ENCODE data around the gene SPATA45.
A peak's percentile ranks its signal among the peaks of the same experiment; 100 is the strongest.

The SPATA45 gene

DNA sequence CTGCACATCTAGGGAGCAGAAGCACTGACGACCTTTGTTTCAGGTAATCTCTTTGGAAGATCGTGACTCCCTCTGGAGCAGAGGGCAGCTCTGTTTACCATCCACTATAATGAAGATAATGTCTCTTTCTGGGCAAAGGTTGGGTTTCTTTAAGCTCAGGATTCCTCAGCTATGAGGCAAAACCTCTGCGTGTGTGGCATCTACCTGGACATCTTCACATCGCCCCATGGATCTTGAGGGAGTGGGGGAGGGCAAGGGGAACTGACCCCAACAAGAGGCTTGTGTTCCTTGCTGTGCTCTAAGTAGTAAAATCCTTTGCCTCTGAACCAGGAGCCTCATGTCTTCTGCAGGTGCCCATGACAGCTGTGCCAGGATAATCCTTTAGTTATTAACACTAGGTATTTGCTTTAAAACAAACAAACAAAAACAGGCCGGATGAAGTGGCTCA is 19.6 kb downstream of the SPATA45 start:
- no peak for DNase-seq

DNA sequence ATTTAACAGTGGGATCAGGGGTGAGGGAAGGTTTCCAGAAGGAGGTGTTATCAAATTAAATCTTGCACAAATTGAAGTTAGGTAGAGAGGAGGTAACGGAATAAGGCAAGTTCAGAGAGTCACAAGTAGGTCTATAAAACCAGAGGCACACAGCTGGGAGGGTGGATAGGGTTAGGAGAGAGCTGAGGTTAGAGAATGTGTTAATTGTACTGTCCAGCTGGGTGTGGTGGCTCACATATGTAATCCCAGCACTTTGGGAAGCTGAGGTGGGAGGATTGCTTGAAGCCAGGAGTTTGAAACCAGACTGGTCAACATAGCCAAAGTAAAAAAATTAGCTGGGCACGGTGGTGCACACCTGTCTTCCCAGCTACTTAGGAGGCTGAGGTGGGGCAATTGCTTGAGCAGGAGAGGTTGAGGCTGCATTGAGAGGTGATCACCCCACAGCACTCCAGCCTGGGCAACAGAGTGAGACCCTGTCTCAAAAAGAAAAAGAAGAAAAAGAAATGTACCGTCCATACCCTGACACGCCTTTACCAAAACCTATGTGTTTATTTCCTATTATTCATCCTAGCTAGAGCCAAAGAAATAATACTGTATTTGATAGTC is 20.2 kb downstream of the SPATA45 start:
- no peak for DNase-seq

DNA sequence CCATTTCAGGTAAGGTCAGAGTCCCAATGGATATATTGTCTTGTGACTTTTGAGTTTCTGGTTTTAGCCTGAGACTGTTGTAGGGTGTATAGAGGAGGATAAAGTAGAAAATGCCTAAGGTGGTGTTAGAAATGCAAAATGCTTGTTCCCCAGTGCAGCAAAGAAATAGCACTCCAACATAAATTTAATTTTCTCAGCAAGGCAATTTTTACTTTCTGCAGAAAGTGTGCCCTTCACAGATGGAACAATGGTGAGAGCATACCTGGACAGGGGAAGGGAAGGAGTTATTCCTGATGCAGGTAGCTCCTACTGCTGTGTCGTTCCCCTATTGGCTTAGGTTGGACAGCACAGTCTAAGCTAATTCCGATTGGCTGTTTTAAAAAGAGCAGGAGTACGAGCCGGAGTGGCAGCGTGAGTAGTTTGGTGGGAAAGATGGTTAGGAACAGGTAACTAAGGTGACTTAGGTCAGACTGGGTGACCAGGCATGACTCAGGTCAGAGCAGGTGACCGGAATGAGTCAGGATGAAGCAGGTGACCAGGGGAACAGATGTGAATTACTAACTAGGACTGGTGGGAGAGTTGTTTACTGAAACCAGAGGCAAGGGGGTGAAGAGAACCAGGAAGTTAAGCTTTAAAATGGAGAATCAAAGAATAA is 21.5 kb downstream of the SPATA45 start:
- no peak for DNase-seq

DNA sequence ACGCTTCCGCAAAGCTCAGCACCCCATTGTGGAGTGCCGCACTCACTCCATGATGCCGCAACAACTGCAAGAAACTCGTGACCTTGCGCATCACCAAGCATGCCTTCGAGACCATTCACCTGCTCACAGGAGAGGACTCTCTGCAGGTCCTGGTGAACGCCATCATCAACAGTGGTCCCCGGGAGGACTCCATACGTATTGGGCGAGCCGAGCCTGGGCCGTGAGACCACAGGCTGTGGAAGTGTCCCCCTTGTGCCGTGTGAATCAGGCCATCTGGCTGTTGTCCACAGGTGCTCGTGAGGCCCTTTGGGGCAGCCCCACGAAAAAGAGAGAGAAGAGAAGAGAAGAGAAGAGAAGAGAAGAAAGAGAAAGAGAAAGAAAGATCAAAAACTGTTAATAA is 23.2 kb downstream of the SPATA45 start:
- no peak for DNase-seq

DNA sequence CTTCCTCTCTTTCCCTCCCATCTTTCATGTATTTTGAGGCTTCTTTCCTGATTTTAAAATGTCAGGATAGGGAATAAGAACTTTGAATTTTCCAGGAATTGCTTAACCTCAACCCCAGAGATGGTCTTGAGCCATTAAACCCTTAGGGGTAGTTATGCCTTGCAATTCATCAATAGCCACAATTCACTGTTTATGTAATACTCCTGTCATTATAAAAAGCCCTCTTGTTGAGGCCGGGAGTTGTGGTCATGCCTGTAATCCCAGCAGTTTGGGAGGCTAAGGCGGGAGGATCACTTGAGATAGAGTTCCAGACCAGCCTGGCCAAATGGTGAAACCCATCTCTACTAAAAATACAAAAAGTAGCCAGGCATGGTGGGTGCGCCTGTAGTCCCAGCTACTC is 24.5 kb downstream of the SPATA45 start:
- no peak for DNase-seq

DNA sequence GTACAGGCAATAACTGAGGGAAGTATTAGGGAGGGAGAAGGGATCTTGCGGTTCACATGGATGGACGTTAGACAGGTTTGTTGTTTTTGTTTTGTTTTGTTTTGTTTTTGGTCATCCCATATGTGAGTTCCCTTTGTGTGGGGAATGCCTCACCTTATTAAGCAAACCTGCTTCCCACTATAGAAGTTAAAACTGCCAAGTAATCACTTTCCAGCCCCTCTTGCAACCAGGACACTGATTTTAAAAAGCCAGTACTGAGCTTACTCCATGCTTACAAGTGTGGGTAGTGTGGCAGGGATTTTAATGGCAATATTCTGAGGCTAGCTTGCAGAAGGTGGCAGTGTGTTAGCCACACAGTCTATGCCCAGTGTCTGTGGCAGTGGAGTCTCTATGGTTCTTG is 26.5 kb downstream of the SPATA45 start:
- DNase-seq: no peak

DNA sequence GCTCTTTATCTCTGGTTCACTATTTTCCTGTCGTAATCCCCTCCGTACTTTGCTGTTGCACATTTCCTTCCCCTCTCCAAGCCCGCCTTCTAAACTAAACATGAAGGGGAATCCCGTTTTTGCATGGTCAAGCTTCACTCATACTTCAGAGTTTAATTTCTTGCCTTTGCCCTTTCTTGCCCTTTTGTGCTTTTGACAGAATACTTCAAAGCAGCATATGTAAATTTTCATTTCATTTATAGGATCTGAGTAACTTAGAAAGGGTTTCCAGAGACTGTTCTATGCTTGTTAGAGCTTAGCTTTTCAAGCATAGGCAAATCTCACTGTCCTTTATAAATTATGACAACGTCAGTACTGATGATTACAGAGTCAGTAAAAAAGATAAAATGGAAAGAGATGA is 27.7 kb downstream of the SPATA45 start:
- DNase-seq: no peak

DNA sequence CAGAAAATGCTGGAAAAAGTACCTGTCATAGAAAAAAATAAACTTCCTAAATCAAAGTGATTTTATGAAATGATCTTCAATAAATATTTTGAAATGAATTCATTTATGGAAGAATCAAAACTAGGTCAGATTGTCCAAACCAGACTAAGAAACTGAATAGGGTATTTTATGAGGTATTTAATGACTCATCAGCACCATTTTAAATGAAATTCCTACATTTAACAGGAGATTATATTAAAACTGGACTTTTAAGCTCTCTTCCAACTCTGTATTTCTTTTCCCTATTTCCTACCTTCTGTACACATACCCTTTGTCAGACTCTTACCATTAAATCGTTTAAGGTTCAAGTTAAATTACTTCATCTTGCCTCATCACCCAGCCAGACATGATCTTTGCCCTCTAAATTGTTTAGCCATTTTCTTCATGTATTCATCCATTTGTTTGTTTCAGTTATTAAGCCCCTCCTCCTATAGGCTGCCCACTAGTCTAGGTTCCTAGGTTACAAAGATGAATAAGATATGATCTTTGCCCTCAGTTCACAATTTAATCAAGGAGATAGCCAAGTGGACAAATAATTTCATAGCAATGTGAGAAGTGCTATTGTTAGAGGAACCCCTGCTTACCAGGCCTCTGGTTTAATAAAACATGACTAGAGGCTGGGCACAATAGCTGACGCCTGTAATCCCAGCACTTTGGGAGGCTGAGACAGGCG is 30.7 kb downstream of the SPATA45 start:
- no peak for DNase-seq

DNA sequence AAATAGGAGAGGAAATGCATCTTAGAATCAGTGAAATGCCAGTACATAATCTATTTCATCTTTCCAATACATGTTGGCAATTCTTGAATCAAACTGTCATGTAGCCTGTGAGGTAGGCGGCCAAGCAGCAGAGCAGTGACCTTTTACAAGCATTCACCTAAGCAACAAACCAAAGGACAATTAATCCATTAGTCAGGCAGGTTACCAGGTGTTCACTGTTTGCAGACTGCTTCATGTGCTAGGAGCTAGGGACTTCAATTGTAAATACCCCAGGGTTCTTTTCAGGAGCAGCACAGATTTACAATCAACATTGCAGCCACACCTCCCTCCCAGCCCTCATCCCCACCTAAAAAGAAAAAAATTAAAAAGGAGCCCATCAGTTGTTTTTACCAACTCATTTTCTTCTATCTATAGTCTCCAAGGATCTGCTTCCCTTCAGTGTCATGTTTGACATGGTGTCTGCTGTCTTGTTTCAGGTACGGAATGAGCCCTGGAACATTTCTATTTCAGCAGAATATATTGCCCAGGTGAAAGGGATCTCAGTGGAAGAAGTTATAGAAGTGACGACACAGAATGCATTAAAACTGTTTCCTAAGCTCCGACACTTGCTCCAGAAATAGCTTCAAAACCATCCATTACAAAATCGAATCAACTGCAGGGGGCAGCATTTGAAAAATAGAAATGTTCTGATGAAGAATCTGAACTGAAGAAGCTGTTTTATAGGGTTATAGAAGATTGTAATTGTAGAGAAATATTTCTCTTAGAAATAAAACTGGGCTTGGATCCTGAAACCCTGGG is 32.7 kb downstream of the SPATA45 start:
- DNase-seq: no peak

DNA sequence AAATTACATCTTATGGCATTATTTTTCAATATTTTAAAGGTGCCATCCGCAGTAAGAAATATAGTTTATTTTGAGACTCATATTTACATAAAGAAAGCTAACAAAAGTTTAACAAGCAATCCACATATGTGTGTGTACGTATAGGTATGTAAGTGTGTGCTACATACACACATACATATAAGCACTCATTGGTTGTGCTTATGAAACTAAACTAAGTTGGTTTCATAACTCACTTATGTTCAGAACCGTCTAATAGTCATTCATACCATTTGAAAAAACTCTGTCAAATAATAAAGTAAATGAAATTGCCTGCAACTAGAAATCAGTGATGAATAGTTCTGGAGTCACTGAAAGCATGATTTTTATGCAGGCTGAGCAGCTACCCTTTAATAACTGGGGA is 41.7 kb downstream of the SPATA45 start:
- DNase-seq: no peak

DNA sequence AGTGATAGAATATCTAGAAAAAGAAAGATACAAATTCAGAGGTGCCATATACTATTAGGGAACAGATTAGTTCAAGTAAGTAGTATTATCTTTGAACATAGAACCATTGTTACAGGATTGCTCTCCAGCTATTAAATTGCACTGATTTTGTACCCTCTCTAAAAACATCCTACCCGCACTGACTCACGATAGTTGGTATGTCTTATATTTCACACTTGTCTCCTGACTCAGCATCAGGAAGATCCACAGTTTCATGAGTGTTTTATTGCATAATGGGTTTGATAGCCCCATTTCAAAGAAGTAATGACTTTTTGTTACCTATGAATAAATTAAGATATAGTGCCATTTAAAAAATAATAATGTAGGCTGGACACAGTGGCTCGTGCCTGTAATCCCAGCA is 49.8 kb downstream of the SPATA45 start:
- no peak for DNase-seq

DNA sequence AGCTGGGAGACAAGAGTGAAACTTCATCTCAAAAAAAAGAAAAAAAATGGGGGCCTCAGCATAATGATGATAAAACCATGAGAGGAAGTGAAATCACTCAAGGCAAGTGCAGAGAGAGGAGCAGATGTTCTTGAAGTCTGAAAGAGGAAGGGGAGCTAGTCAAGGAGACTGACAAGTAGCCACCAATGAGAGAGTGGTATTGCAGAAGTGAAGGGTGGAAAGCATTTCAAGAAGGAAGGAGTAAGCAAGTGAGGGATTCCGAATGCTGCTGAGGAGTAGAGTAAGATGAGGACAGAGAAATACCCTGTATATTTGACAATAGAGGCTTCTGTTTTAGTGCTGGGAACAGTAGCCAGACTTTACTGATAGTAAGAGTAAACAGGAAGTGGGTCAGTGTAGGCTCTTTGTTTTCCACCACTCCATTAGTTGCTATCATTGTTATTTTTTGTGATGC is 52.9 kb downstream of the SPATA45 start:
- DNase-seq: no peak

DNA sequence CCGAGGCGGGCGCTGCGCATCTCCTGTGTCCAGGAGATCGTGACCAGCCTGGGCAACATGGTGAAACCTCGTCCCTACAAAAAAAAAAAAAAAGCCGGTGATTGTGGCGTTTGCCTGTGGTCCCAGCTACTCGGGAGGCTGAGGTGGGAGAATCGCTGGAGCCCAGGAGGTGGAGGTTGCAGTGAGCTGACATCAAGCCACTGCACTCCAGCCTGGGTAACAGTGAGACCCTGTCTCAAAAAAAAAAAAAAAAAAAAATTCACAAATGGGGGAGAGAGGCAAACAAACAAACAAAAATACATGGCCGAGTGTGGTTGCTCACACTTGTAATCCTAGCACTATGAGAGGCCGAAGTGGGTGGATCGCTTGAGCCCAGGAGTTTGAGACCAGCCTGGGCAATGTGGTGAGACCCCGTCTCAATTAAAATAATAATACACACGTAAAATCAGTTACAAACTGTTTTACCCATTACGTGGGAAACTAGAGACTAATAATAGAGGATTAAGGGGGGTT is 55.0 kb downstream of the SPATA45 start:
- no peak for DNase-seq

DNA sequence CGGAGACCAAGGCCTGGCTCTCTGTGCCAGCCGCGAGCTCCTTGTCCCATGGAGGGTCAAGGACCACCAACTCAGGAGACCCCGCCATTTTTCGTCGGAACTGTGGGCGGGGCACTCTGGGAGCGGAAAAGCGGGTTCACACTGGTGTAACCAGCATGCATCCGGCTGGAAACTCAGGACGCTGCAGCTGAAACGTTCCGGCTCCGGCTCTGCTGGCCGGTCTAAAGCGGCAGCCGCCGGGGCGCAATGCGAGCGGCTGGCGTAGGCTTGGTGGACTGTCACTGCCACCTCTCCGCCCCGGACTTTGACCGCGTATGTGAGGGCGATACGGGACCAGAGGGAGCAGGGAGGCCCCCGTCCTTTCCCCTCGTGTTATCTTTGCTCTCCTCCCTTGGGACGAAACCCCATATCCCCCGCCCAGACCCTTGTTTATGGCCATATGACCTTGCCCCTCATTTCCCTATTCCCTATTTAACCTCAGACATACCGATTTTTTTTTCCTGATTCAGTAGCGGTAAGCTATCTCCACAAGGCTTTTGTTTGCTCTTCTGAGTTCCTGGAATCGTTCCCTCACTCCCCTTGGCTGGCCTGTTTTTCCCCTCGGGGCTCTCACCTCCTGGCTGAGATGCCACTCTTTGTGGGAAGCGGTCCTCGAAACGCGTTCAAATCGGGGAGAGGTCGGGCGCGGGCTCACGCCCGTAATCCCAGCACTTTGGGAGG is 55.6 kb downstream of the SPATA45 start, which contains the start of the genes NSL1 and TATDN3:
TSS of gene NSL1 (minus strand) at position 102 of the 720 bp plus-strand sequence. CDS start at position 88, 14 bp downstream.
TSS of gene TATDN3 (plus strand) at position 219 of the 720 bp plus-strand sequence. CDS start at position 247, 28 bp downstream.
- DNase-seq: peak; percentile 76

DNA sequence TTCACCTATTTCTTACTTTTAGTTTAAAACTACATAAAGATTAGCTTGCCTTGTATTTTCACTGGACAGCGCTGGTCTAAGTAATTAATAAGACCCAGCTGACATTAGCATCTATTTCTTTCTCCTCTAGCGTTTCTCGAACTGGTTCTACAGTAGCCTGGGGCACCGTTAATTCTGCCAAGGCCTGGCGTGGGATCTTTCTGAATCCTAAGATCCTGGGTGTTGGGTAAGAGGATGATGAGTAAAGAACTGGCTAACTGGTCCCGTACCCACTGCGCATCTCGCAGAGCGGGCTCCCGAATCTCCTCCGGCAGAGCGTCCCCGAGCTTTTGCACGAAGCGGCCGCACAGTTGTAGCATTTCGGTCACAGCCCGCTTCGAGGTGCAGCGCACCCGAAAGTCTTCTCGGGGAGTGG is 56.2 kb downstream of the SPATA45 start:
- DNase-seq: peak; percentile 61

DNA sequence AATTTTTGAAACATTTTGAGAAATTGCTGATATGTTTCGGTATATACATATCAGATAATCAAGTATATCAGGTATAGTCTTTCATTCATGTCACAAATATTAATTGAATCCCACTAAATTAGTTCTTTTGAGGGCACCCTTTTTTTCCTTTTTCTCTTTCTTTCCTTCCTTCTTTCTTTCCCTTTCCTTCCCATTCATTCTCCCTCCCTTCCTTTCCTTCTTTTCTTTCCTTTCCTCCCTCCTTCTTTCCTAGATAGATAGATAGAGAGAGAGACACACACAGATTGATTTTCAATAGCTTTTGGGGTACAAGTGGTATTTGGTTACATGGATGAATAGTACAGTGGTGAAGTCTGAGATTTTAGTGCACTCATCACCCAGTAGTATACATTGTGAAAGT is 61.6 kb downstream of the SPATA45 start:
- no peak for DNase-seq

DNA sequence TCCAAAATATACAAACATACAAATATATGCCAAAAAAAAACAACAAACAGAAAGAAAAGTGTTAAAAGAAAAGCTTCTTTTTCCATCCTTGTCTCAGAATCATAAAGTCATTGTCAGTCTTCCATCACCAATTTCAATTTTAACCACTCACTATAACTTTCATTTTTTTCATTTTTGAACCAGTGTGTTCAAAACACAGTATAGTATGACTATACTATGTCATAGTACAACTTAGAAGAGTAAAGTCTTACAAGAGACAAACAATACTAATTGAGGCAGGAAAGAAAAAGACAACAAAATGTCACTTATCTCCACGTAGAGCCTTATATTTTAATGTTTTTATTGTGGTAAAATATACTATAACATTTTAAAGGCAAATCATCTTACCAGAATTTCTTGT is 63.5 kb downstream of the SPATA45 start:
- DNase-seq: no peak

DNA sequence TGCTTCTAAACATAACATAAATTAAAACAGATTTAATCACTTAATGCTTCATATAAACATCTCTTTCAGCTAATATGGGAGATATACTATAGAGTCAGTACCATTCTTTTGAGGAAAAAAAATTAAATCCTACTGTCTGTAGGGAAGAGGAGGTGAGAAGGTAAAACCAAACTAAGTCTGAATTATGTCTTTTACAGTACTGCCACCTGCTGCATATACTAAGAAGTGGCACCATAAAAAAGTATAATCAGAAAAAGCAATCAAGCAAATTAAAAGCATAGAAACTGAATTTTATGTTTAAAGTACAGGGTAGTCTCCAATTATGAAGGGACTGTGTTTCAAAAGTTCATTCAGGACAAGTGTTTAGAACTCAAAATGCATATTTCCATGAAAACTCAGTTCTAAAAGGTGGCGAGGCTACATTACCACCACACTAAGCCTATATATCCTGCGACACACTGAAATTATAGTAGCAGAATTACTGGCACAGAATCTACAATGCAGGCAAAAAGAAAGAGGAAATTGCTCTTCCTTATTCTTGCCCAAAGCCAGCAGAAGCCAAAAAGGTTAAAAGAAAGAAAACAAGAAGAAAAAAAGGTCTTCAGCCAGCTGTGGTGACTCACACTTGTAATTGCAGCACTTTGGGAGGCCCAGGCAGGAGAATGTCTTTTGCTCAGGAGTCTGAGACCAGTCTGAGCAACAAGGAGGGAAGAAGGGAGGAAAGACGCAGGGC is 64.9 kb downstream of the SPATA45 start:
- DNase-seq: no peak

DNA sequence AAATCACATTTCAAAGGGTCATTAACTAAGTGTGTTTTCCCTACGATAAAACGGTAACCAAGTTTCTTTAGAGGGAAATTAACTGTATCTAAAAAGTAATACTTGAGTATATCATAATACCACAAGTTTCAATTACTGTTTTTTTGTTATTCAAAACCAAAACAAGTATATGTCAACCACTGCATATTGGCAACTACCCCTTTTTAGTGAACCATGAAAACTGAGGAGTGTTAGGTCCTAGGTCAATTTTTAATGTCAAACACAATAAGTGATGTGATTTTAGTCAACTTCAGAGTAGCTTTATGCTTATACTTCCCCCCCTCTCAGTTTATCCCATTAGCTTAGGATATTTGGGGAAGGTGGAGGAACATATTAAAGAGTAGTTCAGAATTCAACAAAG is 66.2 kb downstream of the SPATA45 start:
- no peak for DNase-seq

DNA sequence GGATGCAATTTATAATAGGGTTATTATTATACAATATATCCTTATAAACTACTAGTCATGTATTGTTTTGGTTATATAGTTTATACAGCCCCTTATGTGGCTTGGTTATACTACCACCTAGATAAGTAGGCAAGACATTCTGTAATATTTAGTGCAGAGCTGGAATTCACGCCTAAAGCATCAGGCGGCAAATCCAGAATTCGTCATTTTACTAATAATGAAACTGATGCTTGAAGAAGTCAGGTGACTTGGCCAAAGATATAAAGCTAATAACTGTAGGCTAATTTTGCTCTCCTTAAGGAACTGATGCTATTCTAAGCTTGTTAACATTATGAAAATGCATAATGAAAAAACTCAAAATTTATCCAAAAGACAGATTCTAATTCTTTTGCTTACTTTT is 66.7 kb downstream of the SPATA45 start:
- DNase-seq: no peak
